Neural cell (in vitro differentiated cells): ENCODE data around the gene FSIP1. TPM values are rescaled to one million over a fixed set of nuclear protein-coding genes. Genes with fewer than 3 reads are reported as not detected.

Source experiments
- H2AFZ ChIP-seq: fragments of 200-600, 300-800 bp; sonication (generic), shearing (Covaris generic); 2 replicates; pipeline ENCODE4 v1.6.0; 2014; ENCODE audit warnings: low read depth, mild to moderate bottlenecking, antibody characterized with exemption, low read length, moderate library complexity
- H3F3A ChIP-seq: fragments of 200-600 bp; shearing (Covaris generic); 2 replicates; pipeline ENCODE4 v1.6.1; 2016; ENCODE audit warnings: mild to moderate bottlenecking, moderate library complexity, mixed read lengths, antibody characterized with exemption, low read length; ENCODE audit not compliant: insufficient read depth, poor library complexity, severe bottlenecking
- H3K27ac ChIP-seq: fragments of 200-600, 300-800 bp; sonication (generic), shearing (Covaris generic); 2 replicates; pipeline ENCODE4 v1.5.1; 2014; ENCODE audit warnings: mild to moderate bottlenecking, low read length, moderate library complexity
- H3K27me3 ChIP-seq: fragments of 300-800, 200-600 bp; sonication (generic), shearing (Covaris generic); 2 replicates; pipeline ENCODE4 v1.6.0; 2014; ENCODE audit warnings: mild to moderate bottlenecking, low read depth, low read length, moderate library complexity; ENCODE audit not compliant: insufficient read depth
- H3K36me3 ChIP-seq: fragments of 300-800, 200-600 bp; sonication (generic), shearing (Covaris generic); 2 replicates; pipeline ENCODE4 v1.5.1; 2014; ENCODE audit warnings: mild to moderate bottlenecking, antibody characterized with exemption, low read length, moderate library complexity; ENCODE audit not compliant: insufficient read depth
- H3K4me2 ChIP-seq: fragments of 300-800, 200-600 bp; sonication (generic), shearing (Covaris generic); 2 replicates; pipeline ENCODE4 v1.6.0; 2014; ENCODE audit warnings: mild to moderate bottlenecking, low read length
- H3K4me3 ChIP-seq: fragments of 300-800, 200-600 bp; sonication (generic), shearing (Covaris generic); 2 replicates; pipeline ENCODE4 v1.5.1; 2014; ENCODE audit warnings: mild to moderate bottlenecking, low read length, moderate library complexity
- H3K79me2 ChIP-seq: fragments of 200-600 bp; shearing (Covaris generic); replicated peaks from 2 replicates; pipeline ENCODE4 v1.6.0; 2014; ENCODE audit warnings: mild to moderate bottlenecking, low read length, moderate library complexity; ENCODE audit not compliant: insufficient read depth
- H3K9ac ChIP-seq: fragments of 300-800, 200-600 bp; sonication (generic), shearing (Covaris generic); 2 replicates; pipeline ENCODE4 v1.6.1; 2016; ENCODE audit warnings: mild to moderate bottlenecking, low read length, mixed read lengths
- H3K9me2 ChIP-seq: fragments of 200-600 bp; shearing (Covaris generic); 2 replicates; pipeline ENCODE4 v1.6.1; 2016; ENCODE audit warnings: mild to moderate bottlenecking, low read length, mixed read lengths; ENCODE audit not compliant: insufficient read depth
- H3K9me3 ChIP-seq: fragments of 200-600, 300-800 bp; sonication (generic), shearing (Covaris generic); 2 replicates; pipeline ENCODE4 v1.6.1; 2016; ENCODE audit warnings: mild to moderate bottlenecking, mixed run types, low read length, moderate library complexity, mixed read lengths
- H4K20me1 ChIP-seq: fragments of 200-600 bp; shearing (Covaris generic); 2 replicates; pipeline ENCODE4 v1.6.1; 2016; ENCODE audit warnings: mild to moderate bottlenecking, mixed run types; ENCODE audit not compliant: insufficient read depth
- CTCF ChIP-seq: fragments of 450-650 bp; IDR thresholded peaks from 2 replicates; pipeline ENCODE4 v1.5.1; 2014; ENCODE audit warnings: antibody characterized with exemption, mild to moderate bottlenecking, moderate library complexity; ENCODE audit not compliant: poor library complexity, severe bottlenecking
- EP300 ChIP-seq: fragments of 450-650 bp; conservative IDR thresholded peaks from 2 replicates; pipeline ENCODE4 v1.6.1; 2014; ENCODE audit warnings: antibody characterized with exemption, mild to moderate bottlenecking, moderate library complexity; ENCODE audit not compliant: poor library complexity, severe bottlenecking
- EZH2 ChIP-seq: fragments of 200-600, 300-800 bp; shearing (Covaris generic), sonication (generic); IDR thresholded peaks from 2 replicates; pipeline ENCODE4 v1.6.1; 2014; ENCODE audit warnings: antibody characterized with exemption, low read length, borderline replicate concordance, mild to moderate bottlenecking; ENCODE audit not compliant: insufficient read depth, poor library complexity, severe bottlenecking
- MXI1 ChIP-seq: fragments of 450-650 bp; conservative IDR thresholded peaks from 2 replicates; pipeline ENCODE4 v1.6.1; 2014; ENCODE audit warnings: antibody characterized with exemption, mild to moderate bottlenecking; ENCODE audit not compliant: poor library complexity, severe bottlenecking
- POLR2AphosphoS5 ChIP-seq: IDR thresholded peaks from 2 replicates; pipeline ENCODE4 v1.6.1; 2012
- RAD21 ChIP-seq: fragments of 450-650 bp; conservative IDR thresholded peaks from 2 replicates; pipeline ENCODE4 v1.6.1; 2014; ENCODE audit warnings: antibody characterized with exemption, mild to moderate bottlenecking, moderate library complexity
- REST ChIP-seq: IDR thresholded peaks from 2 replicates; pipeline ENCODE4 v1.6.1; 2012; ENCODE audit warnings: borderline replicate concordance
- SMC3 ChIP-seq: fragments of 450-650 bp; conservative IDR thresholded peaks from 2 replicates; pipeline ENCODE4 v1.6.1; 2014; ENCODE audit warnings: antibody characterized with exemption, mild to moderate bottlenecking, moderate library complexity; ENCODE audit not compliant: poor library complexity
- TAF1 ChIP-seq: IDR thresholded peaks from 2 replicates; pipeline ENCODE4 v1.6.1; 2012; ENCODE audit warnings: low read depth
- polyA plus RNA-seq: library from polyadenylated mRNA; depleted of rRNA; stranded (reverse); fragments of >200 nt; gene quantifications from 2 replicates; pipeline ENCODE4 v1.2.3, GENCODE V29; 2014

FSIP1 gene
- polyA plus RNA-seq, 1 donor from 2014 or later: 3.8 TPM

- Histone ChIP-seq H3K27ac (no peak overlapping the region), H3K9me2 (no peaks in the 10 kb centered on the region), H3K9me3 (no peaks in the 10 kb centered on the region), H3K27me3 (no peaks in the 10 kb centered on the region), H2AFZ (no peak overlapping the region), H3K4me2 (no peak overlapping the region), H3K4me3 (no peak overlapping the region), H4K20me1 (no peaks in the 10 kb centered on the region), H3K36me3 (no peaks in the 10 kb centered on the region), H3K79me2 (no peaks in the 10 kb centered on the region), H3F3A (no peaks in the 10 kb centered on the region), H3K9ac (no peak overlapping the region)
- no peak for TF ChIP-seq EZH2
- TF ChIP-seq CTCF: no peak
- TF ChIP-seq MXI1: no peak
- TF ChIP-seq REST: no peak
- TF ChIP-seq EP300: no peak
- TF ChIP-seq SMC3: no peak
- TF ChIP-seq TAF1: no peak
- TF ChIP-seq RAD21: no peak
- TF ChIP-seq POLR2AphosphoS5: no peak
These were observed 7.9 kb downstream of the FSIP1 start for GRCh38 chr15:39774688-39775267.

GRCh38 chr15:39770748-39771689 is 11.6 kb downstream of the FSIP1 start:
- no peak overlapping the region for H3K4me3 ChIP-seq
- no peak overlapping the region for H3K27ac ChIP-seq
- no peak overlapping the region for H3K4me2 ChIP-seq
- H2AFZ ChIP-seq: no peak overlapping the region
- no peaks in the 10 kb centered on the region for H3F3A ChIP-seq
- H3K9ac ChIP-seq: no peak overlapping the region
- no peaks in the 10 kb centered on the region for H3K36me3 ChIP-seq
- H3K27me3 ChIP-seq: no peaks in the 10 kb centered on the region
- no peaks in the 10 kb centered on the region for H3K9me2 ChIP-seq
- TF ChIP-seq MXI1 (no peak), POLR2AphosphoS5 (no peak), EZH2 (no peak), CTCF (no peak), RAD21 (no peak), EP300 (no peak), SMC3 (no peak), REST (no peak), TAF1 (no peak)
- H4K20me1 ChIP-seq: no peaks in the 10 kb centered on the region
- H3K79me2 ChIP-seq: no peaks in the 10 kb centered on the region
- H3K9me3 ChIP-seq: no peaks in the 10 kb centered on the region
